OCI-LY3 (cell line): ENCODE results near the gene CDH23.

Experiments
- CTCF ChIP-seq: fragments of 200-600, 300-600 bp; sonication (generic); IDR thresholded peaks from 2 replicates; pipeline ENCODE4 v1.5.1; 2014; ENCODE audit warnings: antibody characterized with exemption, low read length, low read depth
- EZH2phosphoT487 ChIP-seq: fragments of 200-600 bp; shearing (Covaris generic); IDR thresholded peaks from 2 replicates; pipeline ENCODE4 v1.6.1; 2018; ENCODE audit warnings: antibody characterized with exemption, mixed run types, low read depth

- no peak for TF ChIP-seq CTCF
- TF ChIP-seq EZH2phosphoT487, result no peak
These were observed 297.8 kb downstream of the CDH23 start for GRCh38 chr10:71694567-71694968.
